SH-SY5Y (cell line): Measurements from ENCODE around the gene KNL1.

ENCODE experiments used
- GATA2 ChIP-seq: IDR thresholded peaks from 2 replicates; pipeline ENCODE4 v1.6.1; 2011; ENCODE audit warnings: mild to moderate bottlenecking, low read depth, low read length
- GATA3 ChIP-seq: IDR thresholded peaks from 2 replicates; pipeline ENCODE4 v1.6.1; 2011; ENCODE audit warnings: low read depth, mild to moderate bottlenecking, low read length, moderate library complexity

DNA sequence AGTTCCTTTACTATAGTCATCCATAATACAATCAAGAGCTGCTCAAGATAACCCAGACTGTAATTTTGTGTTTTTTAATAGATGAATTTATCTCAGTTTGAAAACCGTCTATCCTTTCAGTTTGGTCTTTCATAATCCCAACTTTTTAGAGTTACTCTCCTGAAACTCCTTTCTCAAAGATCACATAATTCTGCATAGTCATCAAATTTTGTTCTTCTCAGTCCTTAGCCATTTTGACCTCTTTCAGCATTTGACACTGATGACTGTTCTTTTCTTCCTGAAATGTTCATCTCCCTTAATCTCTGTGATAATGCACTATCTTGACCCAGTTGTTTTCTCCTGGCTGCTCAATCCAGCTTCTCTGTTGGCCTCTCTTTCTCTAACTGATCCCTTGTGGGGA is 53.5 kb downstream of the KNL1 start:
- TF ChIP-seq GATA3 = no peak
- no peak for TF ChIP-seq GATA2
